ENCODE results near the gene SOX8. TPM values are rescaled to one million over a fixed set of nuclear protein-coding genes. Genes with fewer than 3 reads are reported as not detected.

The SOX8 gene
- total RNA-seq, 1 donor from 2014 or later: 0.27 TPM

- no peak for DNase-seq (ENCODE audit: extremely low spot score, unreplicated experiment)
- H3K4me3 Mint-ChIP-seq (ENCODE audit: unreplicated experiment): no peak overlapping the region
- peaks cover 6% of the 10 kb centered on the region for H3K27me3 Mint-ChIP-seq (ENCODE audit: unreplicated experiment)
- no peak overlapping the region for H3K27ac Mint-ChIP-seq (ENCODE audit: unreplicated experiment)
- TF ChIP-seq CTCF (IDR thresholded peaks at IDR 0.05): no peak
- no peaks in the 10 kb centered on the region for H3K9me3 Mint-ChIP-seq (ENCODE audit: unreplicated experiment)
- no peaks in the 10 kb centered on the region for H3K36me3 Mint-ChIP-seq (ENCODE audit: unreplicated experiment)
- H3K4me1 Mint-ChIP-seq (ENCODE audit: unreplicated experiment): peaks cover 9% of the 10 kb centered on the region
These were observed 7.5 kb upstream of the SOX8 start for GRCh38 chr16:974001-974601.

GRCh38 chr16:974611-975261, 6.8 kb upstream of the SOX8 start:
- H3K4me3 Mint-ChIP-seq (ENCODE audit: unreplicated experiment): no peak overlapping the region
- no peak for TF ChIP-seq CTCF (IDR thresholded peaks at IDR 0.05)
- peaks cover 3% of the 10 kb centered on the region for H3K4me1 Mint-ChIP-seq (ENCODE audit: unreplicated experiment)
- no peak for DNase-seq (ENCODE audit: extremely low spot score, unreplicated experiment)
- no peaks in the 10 kb centered on the region for H3K9me3 Mint-ChIP-seq (ENCODE audit: unreplicated experiment)
- H3K27me3 Mint-ChIP-seq (ENCODE audit: unreplicated experiment): peaks cover 11% of the 10 kb centered on the region
- no peak overlapping the region for H3K27ac Mint-ChIP-seq (ENCODE audit: unreplicated experiment)
- no peaks in the 10 kb centered on the region for H3K36me3 Mint-ChIP-seq (ENCODE audit: unreplicated experiment)

- no peak for TF ChIP-seq CTCF (IDR thresholded peaks at IDR 0.05)
- DNase-seq (ENCODE audit: extremely low spot score, unreplicated experiment): no peak
- peaks cover 11% of the 10 kb centered on the region for H3K27me3 Mint-ChIP-seq (ENCODE audit: unreplicated experiment)
- no peak overlapping the region for H3K27ac Mint-ChIP-seq (ENCODE audit: unreplicated experiment)
- no peaks in the 10 kb centered on the region for H3K4me1 Mint-ChIP-seq (ENCODE audit: unreplicated experiment)
- H3K4me3 Mint-ChIP-seq (ENCODE audit: unreplicated experiment): no peak overlapping the region
- no peaks in the 10 kb centered on the region for H3K9me3 Mint-ChIP-seq (ENCODE audit: unreplicated experiment)
- H3K36me3 Mint-ChIP-seq (ENCODE audit: unreplicated experiment): no peaks in the 10 kb centered on the region
These were observed 6.3 kb upstream of the SOX8 start for GRCh38 chr16:975291-975690.

GRCh38 chr16:976389-976931, 5.1 kb upstream of the SOX8 start:
- no peak for DNase-seq (ENCODE audit: extremely low spot score, unreplicated experiment)
- Mint-ChIP-seq H3K4me3 (ENCODE audit: unreplicated experiment) (no peak overlapping the region), H3K27ac (ENCODE audit: unreplicated experiment) (no peak overlapping the region)

More at GRCh38 chr16:976389-976931, 5.1 kb upstream of the SOX8 start:
- Mint-ChIP-seq H3K9me3 (ENCODE audit: unreplicated experiment) (no peaks in the 10 kb centered on the region), H3K27me3 (ENCODE audit: unreplicated experiment) (peaks cover 11% of the 10 kb centered on the region), H3K36me3 (ENCODE audit: unreplicated experiment) (no peaks in the 10 kb centered on the region), H3K4me1 (ENCODE audit: unreplicated experiment) (peaks cover 1% of the 10 kb centered on the region)
- no peak for TF ChIP-seq CTCF (IDR thresholded peaks at IDR 0.05)
